Panc1 (cell line): Measurements from ENCODE around the gene NT5E. TPM values are rescaled to one million over a fixed set of nuclear protein-coding genes. Genes with fewer than 3 reads are reported as not detected.

ENCODE experiments used
- ATAC-seq: fragments of 200-7000 bp; cut with Tn5 transposase; 2 replicates; pipeline ENCODE4 v1.9.1; 2020; ENCODE audit warnings: mild to moderate bottlenecking, moderate library complexity
- BruUV-seq: library from RNA; stranded (reverse); fragments of 400-500 nt; replicated peaks from 2 replicates; lab custom pipeline; 2021; lab: Mats Ljungman, UMichigan
- CTCF ChIA-PET: fragments of 300-600 bp; sonication (Branson Sonifier 250); formaldehyde crosslinking; loops from one replicate; lab custom pipeline; 2022; ENCODE audit warnings: antibody characterized with exemption; lab: Charles Lee
- POLR2A ChIA-PET: fragments of 300-600 bp; sonication (Branson Sonifier 250); formaldehyde crosslinking; loops from one replicate; lab custom pipeline; 2022; ENCODE audit warnings: antibody characterized with exemption; lab: Charles Lee
- DNase-seq: peaks from one replicate; pipeline ENCODE4 v3.0.0-alpha.2; 2010; ENCODE audit warnings: low read depth, low spot score
- H3K27ac ChIP-seq: 2 replicates; pipeline ENCODE4 v1.5.1; 2011; ENCODE audit warnings: mild to moderate bottlenecking, low read length, inconsistent platforms
- H3K27me3 ChIP-seq: fragments of 200-500 bp; sonication (Bioruptor generic); 2 replicates; pipeline ENCODE4 v1.6.0; 2014; ENCODE audit warnings: low read length, inconsistent platforms; ENCODE audit not compliant: control insufficient read depth, insufficient read depth
- H3K36me3 ChIP-seq: fragments of 200-500 bp; sonication (Bioruptor generic); 2 replicates; pipeline ENCODE4 v1.5.1; 2014; ENCODE audit warnings: inconsistent platforms, mild to moderate bottlenecking, low read length, moderate library complexity; ENCODE audit not compliant: control insufficient read depth, insufficient read depth
- H3K4me1 ChIP-seq: 2 replicates; pipeline ENCODE4 v1.5.1; 2011; ENCODE audit warnings: inconsistent platforms, mild to moderate bottlenecking, low read length, moderate library complexity; ENCODE audit not compliant: control insufficient read depth, insufficient read depth
- H3K4me3 ChIP-seq, 2 experiments: 2 replicates each; pipeline ENCODE4 v1.5.1; 2011 to 2012; ENCODE audit warnings: low read depth in 2 of 2, low read length in 2 of 2, mild to moderate bottlenecking in 2 of 2, inconsistent platforms in 1 of 2, moderate library complexity in 1 of 2
- H3K9me3 ChIP-seq: fragments of 200-500 bp; sonication (Bioruptor generic); 2 replicates; pipeline ENCODE4 v1.5.1; 2014; ENCODE audit warnings: low read depth, mild to moderate bottlenecking, inconsistent platforms, low read length, moderate library complexity; ENCODE audit not compliant: control insufficient read depth, insufficient read depth
- CTCF ChIP-seq: fragments of 450-650 bp; IDR thresholded peaks from 2 replicates; pipeline ENCODE4 v1.5.1; 2017; ENCODE audit warnings: mild to moderate bottlenecking
- POLR2AphosphoS5 ChIP-seq: IDR thresholded peaks from 2 replicates; pipeline ENCODE4 v1.6.1; 2012; ENCODE audit warnings: mild to moderate bottlenecking, low read depth, low read length, moderate library complexity
- REST ChIP-seq, 2 experiments: IDR thresholded peaks; 2 replicates each; pipeline ENCODE4 v1.6.1; 2011 to 2012; ENCODE audit warnings: low read depth in 2 of 2, control low read depth in 1 of 2, low read length in 1 of 2, mild to moderate bottlenecking in 1 of 2, moderate library complexity in 1 of 2; ENCODE audit not compliant: insufficient read depth in 1 of 2
- SIN3A ChIP-seq: IDR thresholded peaks from 2 replicates; pipeline ENCODE4 v1.6.1; 2012; ENCODE audit warnings: low read depth, mild to moderate bottlenecking, low read length, moderate library complexity, borderline replicate concordance; ENCODE audit not compliant: insufficient read depth
- TCF7L2 ChIP-seq: IDR thresholded peaks from 2 replicates; pipeline ENCODE4 v1.6.1; 2011; ENCODE audit warnings: mild to moderate bottlenecking, low read depth, low read length, inconsistent platforms
- in situ Hi-C: cut with HindIII; loops from 2 replicates; pipeline ENCODE4 v1.10.0; 2016; ENCODE audit warnings: low sequenced_read_pairs, low pct_unique_long_range_greater_than_20kb
- intact Hi-C: fragments of 100-400 bp; cut with micrococcal nuclease; formaldehyde crosslinking; loops from one replicate; pipeline ENCODE4 v1.10.0; 2022; ENCODE audit not compliant: unreplicated experiment
- total RNA-seq: library from RNA; stranded (reverse); gene quantifications from one replicate; pipeline ENCODE4 v1.2.1, GENCODE V29; 2021; ENCODE audit not compliant: unreplicated experiment

Gene NT5E
- total RNA-seq, 1 experiment from 2014 or later = 58.4 TPM

GRCh38 chr6:85452441-85452881 is 2.6 kb downstream of the NT5E start:
- no peaks in the 10 kb centered on the region for H3K27me3 ChIP-seq
- peak overlapping the region; percentile 93 for H3K27ac ChIP-seq
- no peaks in the 10 kb centered on the region; the same call in none of the 2 replicates for H3K36me3 ChIP-seq
- no peaks in the 10 kb centered on the region for H3K9me3 ChIP-seq
- ATAC-seq (no peak), DNase-seq (no peak)
- intact Hi-C loops (no loop called here), in situ Hi-C loops (no loop called here)
- H3K4me3 ChIP-seq = peak overlapping the region; percentile 87 to 96
- H3K4me1 ChIP-seq = peaks cover 53% of the 10 kb centered on the region
- TF ChIP-seq CTCF = no peak
- no peak; the same call in 1 of the 2 replicates for TF ChIP-seq TCF7L2
- no peak for TF ChIP-seq POLR2AphosphoS5
- TF ChIP-seq REST (IDR thresholded peaks at IDR 0.05; ENCODE audit: insufficient read depth in 1 of 2, low read depth in 2 of 2, low read length in 1 of 2) = no peak
- TF ChIP-seq SIN3A = no peak
- ChIA-PET POLR2A (no interaction called here), CTCF (no interaction called here)
- no TSS peak for BruUV-seq

- ATAC-seq = no peak
- peak overlapping the region; percentile 93 for H3K27ac ChIP-seq
- in situ Hi-C loops (no loop called here), intact Hi-C loops (no loop called here)
- TF ChIP-seq TCF7L2 = peak; percentile 10; the same call in 1 of the 2 replicates
- TF ChIP-seq SIN3A = no peak
- peak overlapping the region; percentile 87 to 96; a peak in 3 of 4 replicates for H3K4me3 ChIP-seq
- no peaks in the 10 kb centered on the region; the same call in none of the 2 replicates for H3K36me3 ChIP-seq
- no peaks in the 10 kb centered on the region for H3K27me3 ChIP-seq
- no peaks in the 10 kb centered on the region for H3K9me3 ChIP-seq
- no peak for DNase-seq
- CTCF ChIA-PET = no interaction called here
- POLR2A ChIA-PET = no interaction called here
- BruUV-seq = no TSS peak
- peaks cover 54% of the 10 kb centered on the region for H3K4me1 ChIP-seq
Measured at GRCh38 chr6:85453052-85453451, 3.2 kb downstream of the NT5E start.

- peak overlapping the region; percentile 93 for H3K27ac ChIP-seq
- peaks cover 54% of the 10 kb centered on the region for H3K4me1 ChIP-seq
- no peaks in the 10 kb centered on the region for H3K27me3 ChIP-seq
- ATAC-seq (no peak), DNase-seq (no peak)
- no peaks in the 10 kb centered on the region; the same call in none of the 2 replicates for H3K36me3 ChIP-seq
- CTCF ChIA-PET = no interaction called here
- in situ Hi-C loops = no loop called here
- H3K9me3 ChIP-seq = no peaks in the 10 kb centered on the region
- H3K4me3 ChIP-seq = peak overlapping the region; percentile 87 to 96; a peak in 3 of 4 replicates
- intact Hi-C loops = no loop called here
- POLR2A ChIA-PET = no interaction called here
- BruUV-seq = no TSS peak
- no peak for TF ChIP-seq TCF7L2
- no peak for TF ChIP-seq REST (IDR thresholded peaks at IDR 0.05; ENCODE audit: insufficient read depth in 1 of 2, low read depth in 2 of 2, low read length in 1 of 2)
Measured at GRCh38 chr6:85453490-85453889, 3.6 kb downstream of the NT5E start.
